Kidney (tissue), 14 donors: ENCODE data around the gene CRTC1. TPM values are rescaled to one million over a fixed set of nuclear protein-coding genes. Genes with fewer than 3 reads are reported as not detected.

Source experiments
- DNase-seq, 5 donors: peaks; one replicate each; pipeline ENCODE4 v3.0.0-alpha.2; 2013 to 2020
- FAIRE-seq: peaks from 2 replicates; lab custom pipeline; 2012; peaks lifted over from hg19 to GRCh38; lab: Jason Lieb, UNC
- H3K27ac ChIP-seq, 2 donors: one replicate each; pipeline ENCODE4 v1.7.0; 2013; ENCODE audit warnings: low read depth in 2 of 2, low read length in 2 of 2, inconsistent platforms in 1 of 2
- H3K27me3 ChIP-seq: one replicate; pipeline ENCODE4 v1.7.1; 2013; ENCODE audit warnings: low read length, inconsistent platforms; ENCODE audit not compliant: control insufficient read depth, insufficient read depth
- H3K36me3 ChIP-seq, 3 donors: one replicate each; pipeline versions ENCODE4 v1.7.0 to v1.7.1; 2013; ENCODE audit warnings: low read length in 3 of 3, control low read depth in 1 of 3, inconsistent platforms in 1 of 3; ENCODE audit not compliant: insufficient read depth in 3 of 3, control insufficient read depth in 2 of 3
- H3K4me1 ChIP-seq, 3 donors: one replicate each; pipeline versions ENCODE4 v1.7.0 to v1.7.1; 2013; ENCODE audit warnings: low read length in 3 of 3, inconsistent platforms in 1 of 3, low read depth in 1 of 3; ENCODE audit not compliant: control insufficient read depth in 2 of 3, insufficient read depth in 2 of 3
- H3K4me3 ChIP-seq, 3 donors: one replicate each; pipeline versions ENCODE4 v1.7.0 to v1.8.1; 2013; ENCODE audit warnings: low read length in 3 of 3, control low read depth in 1 of 3, inconsistent platforms in 1 of 3
- H3K9ac ChIP-seq, 3 donors: one replicate each; pipeline versions ENCODE4 v1.7.0 to v1.7.1; 2013; ENCODE audit warnings: low read length in 3 of 3, control low read depth in 1 of 3, inconsistent platforms in 1 of 3
- H3K9me3 ChIP-seq, 3 donors: one replicate each; pipeline versions ENCODE4 v1.7.0 to v1.7.1; 2013; ENCODE audit warnings: low read length in 3 of 3, control low read depth in 1 of 3, inconsistent platforms in 1 of 3; ENCODE audit not compliant: control insufficient read depth in 2 of 3, insufficient read depth in 1 of 3
- CTCF ChIP-seq: IDR thresholded peaks from 3 replicates; pipeline ENCODE4 v1.5.1; 2012; ENCODE audit warnings: mild to moderate bottlenecking, moderate library complexity, borderline replicate concordance; ENCODE audit not compliant: insufficient read depth; ENCODE audit errors: extremely low read depth
- intact Hi-C: fragments of 100-400 bp; cut with DNase I; formaldehyde crosslinking; loops from one replicate; pipeline ENCODE4 v1.11.1; 2022
- polyA plus RNA-seq: library from polyadenylated mRNA; stranded (reverse); fragments of 350-450 nt; fragmentation: Illumina TruSeq; extraction: RNeasy Lipid Tissue Mini Kit (QIAGEN cat#74804); gene quantifications from one replicate; pipeline ENCODE4 v1.2.3, GENCODE V29; 2014; ENCODE audit warnings: low read depth, low replicate concordance; ENCODE audit not compliant: insufficient read depth
- total RNA-seq: library from RNA; stranded (reverse); fragmentation: NEBNext Ultra II Directional; extraction: Animal tissue kit (Norgen Biotek cat#: 25700); gene quantifications from one replicate; pipeline ENCODE4 v1.2.1, GENCODE V29; 2021
- donor health status: control.
- donor health status: control.
- donor health status: control.
- donor health status: control.
- donor health status: control.
- donor health status: DM: yes; HTN: yes; CAD: no.
- donor health status: Normal renal cell carcinoma (clear cell type).

The CRTC1 gene
- total and polyA plus RNA-seq, 2 donors from 2014 or later: 10.9 to 26.8 TPM

- H3K36me3 ChIP-seq: peaks cover 0 to 2% (median 0%) of the 10 kb centered on the region in 3 donors
- DNase-seq: peak in 3 of 5 donors; percentile 52 to 95 (median 67)
- H3K9ac ChIP-seq: peak overlapping the region in 1 of 3 donors; percentile 37
- intact Hi-C loops: no loop called here
- H3K4me1 ChIP-seq: peaks cover 2 to 43% (median 31%) of the 10 kb centered on the region in 3 donors
- no peak for FAIRE-seq
- peak overlapping the region in 1 of 3 donors; percentile 17 for H3K4me3 ChIP-seq
- H3K27me3 ChIP-seq: no peaks in the 10 kb centered on the region
- TF ChIP-seq CTCF: no peak
- H3K27ac ChIP-seq: peak overlapping the region; percentile 84 to 86
- H3K9me3 ChIP-seq: no peaks in the 10 kb centered on the region
These were observed 32.9 kb upstream of the CRTC1 start for GRCh38 chr19:18650468-18651041.

DNA sequence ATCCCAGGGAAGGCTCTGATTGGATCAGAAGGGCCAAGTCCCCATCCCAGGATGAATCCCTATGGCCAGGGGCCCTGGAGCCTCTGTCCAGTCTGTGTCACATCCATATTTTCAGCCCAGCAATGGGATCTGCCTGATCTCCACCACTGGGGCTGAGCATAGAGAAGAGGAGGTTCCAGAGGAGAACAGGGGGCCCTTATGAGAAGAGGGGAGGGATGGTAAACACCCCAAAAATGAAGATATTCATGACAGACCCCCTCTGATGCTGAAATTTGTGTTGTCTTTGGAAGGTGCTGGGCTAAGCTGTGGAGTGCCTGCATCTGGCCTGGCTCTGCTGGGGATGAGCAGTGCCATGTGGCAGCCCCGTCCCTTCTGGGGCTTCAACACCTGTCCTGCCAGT, 32.2 kb upstream of the CRTC1 start:
- Histone ChIP-seq H3K27ac (peak overlapping the region; percentile 11 to 49), H3K9ac (no peak overlapping the region), H3K4me3 (no peak overlapping the region), H3K9me3 (no peaks in the 10 kb centered on the region), H3K4me1 (peaks cover 2 to 44% (median 30%) of the 10 kb centered on the region in 3 donors), H3K36me3 (peaks cover 0 to 2% (median 0%) of the 10 kb centered on the region in 3 donors), H3K27me3 (no peaks in the 10 kb centered on the region)
- TF ChIP-seq CTCF: no peak
- FAIRE-seq: no peak
- no peak for DNase-seq
- intact Hi-C loops: no loop called here

DNA sequence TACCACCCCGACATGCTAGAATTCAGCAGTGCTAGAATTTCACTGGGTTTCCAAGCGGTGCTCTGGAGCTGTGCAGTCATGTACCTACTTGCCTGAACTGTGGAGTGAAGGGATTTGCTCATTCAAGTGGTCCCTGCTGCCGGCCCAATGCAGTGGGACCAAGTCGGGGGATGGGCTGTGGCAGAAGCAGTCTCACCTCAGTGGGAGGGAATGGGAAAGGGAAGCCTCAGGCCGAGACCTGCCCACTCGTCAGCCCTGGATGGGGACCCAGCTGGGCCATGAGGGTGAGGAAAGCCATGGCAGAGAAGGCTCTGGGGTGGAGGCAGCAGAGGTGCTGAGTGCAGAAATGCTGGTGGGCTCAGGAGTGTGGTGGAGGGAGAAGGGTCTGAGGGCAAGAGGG, 31.7 kb upstream of the CRTC1 start:
- no peak for FAIRE-seq
- no peak overlapping the region for H3K9ac ChIP-seq
- H3K36me3 ChIP-seq: peaks cover 0 to 2% (median 0%) of the 10 kb centered on the region in 3 donors

More for the DNA sequence above, 31.7 kb upstream of the CRTC1 start:
- no peak for TF ChIP-seq CTCF
- no peaks in the 10 kb centered on the region for H3K27me3 ChIP-seq
- H3K27ac ChIP-seq: peak overlapping the region in 1 of 2 donors; percentile 11
- no peak overlapping the region for H3K4me3 ChIP-seq
- DNase-seq: peak in 1 of 5 donors; percentile 61
- intact Hi-C loops: no loop called here
- peaks cover 2 to 42% (median 26%) of the 10 kb centered on the region in 3 donors for H3K4me1 ChIP-seq
- no peaks in the 10 kb centered on the region for H3K9me3 ChIP-seq
